GF-D8 (cell line): ENCODE results near the gene CADM1.

Source experiments
- DNase-seq: peaks from one replicate; lab custom pipeline; 2025; lab: John Stamatoyannopoulos, UW

CADM1 gene

DNA sequence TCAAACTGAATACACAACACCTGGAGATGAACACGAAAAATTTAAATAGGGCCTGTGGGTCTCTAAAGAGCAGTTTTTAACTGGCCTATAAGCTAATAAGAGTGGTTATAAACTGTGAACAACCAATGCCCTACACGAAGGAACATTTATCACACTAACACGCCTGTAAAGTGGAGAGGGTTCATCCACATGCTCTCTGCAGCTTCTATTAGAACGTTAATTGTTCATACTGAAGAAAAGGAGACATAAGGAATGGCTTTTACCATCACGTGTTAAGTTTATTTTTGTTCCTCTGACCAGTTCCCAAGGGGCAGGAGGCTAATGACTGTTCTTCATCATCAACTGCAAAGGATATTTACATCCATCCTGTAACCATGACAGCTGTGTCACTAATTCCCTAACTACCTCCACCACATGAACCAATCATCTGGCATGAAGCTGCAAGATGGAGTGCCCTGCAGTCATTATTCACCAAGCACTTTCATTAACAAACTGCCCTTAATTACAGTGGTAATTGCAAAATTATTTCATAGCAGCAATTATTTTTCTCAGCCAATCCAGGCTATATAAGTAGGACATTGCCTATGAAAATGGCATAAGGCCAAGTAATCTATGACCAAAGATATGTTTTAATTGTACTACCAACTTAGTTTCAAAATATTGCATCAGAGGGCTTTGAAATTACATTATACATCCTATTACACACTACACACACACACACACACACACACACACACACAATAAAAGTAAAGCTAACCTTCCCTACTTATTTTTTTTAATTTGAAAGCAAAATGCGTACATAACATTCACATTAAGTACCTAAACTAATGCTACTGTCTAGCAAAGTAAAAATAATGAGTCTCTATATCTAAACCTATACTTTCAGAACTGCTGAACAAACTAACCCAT is 186.7 kb downstream of the CADM1 start:
- no peak for DNase-seq

DNA sequence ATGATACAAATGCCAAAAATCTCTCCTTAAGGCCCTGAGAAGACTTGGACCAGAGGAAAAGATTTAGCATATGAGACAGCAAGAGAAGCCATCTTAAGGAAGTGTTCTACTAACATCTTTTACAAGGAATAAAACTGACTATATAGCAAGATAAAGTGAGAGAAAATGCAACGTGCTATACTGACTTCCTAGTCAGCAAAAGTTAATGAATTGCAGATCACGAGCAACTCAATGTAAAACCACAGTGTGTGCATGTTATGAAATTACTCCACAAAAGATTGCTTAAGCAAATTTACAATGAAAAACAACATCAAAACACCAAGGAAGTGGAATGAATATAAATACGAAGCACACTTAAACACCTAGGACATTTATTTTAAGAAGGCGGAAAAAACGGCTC is 187.5 kb downstream of the CADM1 start:
- no peak for DNase-seq

DNA sequence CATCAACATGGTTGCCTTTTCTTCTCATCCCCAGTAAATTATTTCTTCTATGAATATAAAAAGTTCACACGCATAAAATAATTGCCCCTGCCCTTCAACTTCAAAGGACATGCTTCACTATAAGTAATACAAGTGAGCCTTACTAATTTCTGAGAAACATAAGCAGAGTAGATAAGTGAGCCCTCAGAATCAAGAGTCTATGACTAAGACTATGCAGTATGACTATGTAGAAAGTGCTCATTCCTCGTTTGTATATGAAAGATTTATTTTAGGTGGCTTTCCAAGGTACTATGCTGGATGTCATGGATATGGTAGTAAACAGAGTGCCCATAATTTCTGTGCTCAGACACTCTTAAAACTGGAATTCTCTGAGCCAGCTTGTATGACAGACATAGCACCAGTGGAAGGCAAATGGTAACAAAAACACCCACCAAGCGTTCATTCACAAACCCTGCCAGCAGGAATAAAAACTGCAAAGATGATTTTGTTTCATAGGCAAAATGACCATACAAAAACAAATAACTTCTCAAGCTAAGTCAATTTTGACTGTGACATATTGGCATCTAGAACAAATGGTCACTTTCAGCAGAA is 189.8 kb downstream of the CADM1 start:
- no peak for DNase-seq

DNA sequence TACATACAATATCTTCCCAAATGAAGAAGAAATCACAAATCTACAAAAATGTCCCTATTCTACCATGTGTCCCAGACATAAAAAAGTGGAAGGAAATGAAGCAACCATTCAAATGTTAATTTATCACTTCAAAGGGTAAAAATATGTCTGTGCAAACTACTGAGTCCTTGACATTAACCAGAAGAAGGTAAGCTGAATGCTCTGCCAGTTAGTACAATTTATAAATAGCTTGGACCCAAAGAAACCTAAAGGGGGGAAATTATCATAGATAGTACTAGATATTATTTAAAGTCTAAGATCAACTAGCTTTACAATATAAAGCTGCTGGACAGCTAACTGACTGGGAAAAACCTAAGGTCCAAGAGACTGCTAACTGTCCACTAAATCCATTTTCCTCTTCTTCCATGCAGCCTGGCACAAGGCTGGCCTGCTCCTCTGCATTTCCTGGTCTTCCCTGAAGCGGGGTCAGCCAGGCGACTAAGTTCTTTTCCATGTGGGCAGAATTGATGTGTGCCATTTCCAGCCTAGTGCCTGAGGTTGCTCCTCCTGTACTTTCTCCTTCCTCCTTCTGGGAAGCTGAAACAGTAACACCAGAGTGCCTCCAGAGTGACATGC is 190.9 kb downstream of the CADM1 start:
- DNase-seq: no peak

DNA sequence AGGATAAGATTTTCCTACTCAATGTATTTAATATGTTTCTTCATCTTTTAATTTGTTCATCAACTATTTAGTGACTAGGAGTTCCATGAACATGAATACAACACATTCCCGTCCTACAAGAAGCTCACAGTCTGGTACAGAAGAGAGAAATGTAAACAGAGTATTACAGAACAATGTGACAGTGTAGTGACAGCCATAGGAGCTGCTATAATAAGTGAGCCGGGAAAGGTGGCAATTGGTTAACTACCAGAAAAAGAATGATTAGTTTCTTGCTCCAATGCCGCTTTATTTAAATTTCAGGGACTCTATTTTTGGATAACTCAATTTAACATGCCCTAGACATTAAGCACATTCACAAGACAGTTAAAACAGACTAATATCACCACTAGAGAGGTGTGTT is 192.3 kb downstream of the CADM1 start:
- no peak for DNase-seq

DNA sequence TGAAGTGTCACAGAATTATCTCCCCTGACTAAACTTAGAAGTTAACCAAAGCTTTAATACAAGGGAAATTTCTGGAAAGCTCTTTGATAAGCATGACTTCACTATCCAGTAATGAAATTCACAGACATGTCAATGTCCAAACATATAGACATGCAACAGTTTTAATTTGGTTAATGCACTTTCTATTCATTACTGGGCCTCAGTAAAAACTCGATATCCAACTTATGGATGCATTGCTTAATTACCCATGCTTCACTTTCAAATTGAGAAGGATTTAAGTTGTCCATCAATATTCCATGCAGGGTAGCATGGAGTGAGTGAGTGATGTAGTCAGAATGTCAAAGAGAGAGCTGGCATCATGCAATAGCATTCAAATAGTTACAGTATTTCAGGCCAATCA is 197.5 kb downstream of the CADM1 start:
- DNase-seq: no peak

DNA sequence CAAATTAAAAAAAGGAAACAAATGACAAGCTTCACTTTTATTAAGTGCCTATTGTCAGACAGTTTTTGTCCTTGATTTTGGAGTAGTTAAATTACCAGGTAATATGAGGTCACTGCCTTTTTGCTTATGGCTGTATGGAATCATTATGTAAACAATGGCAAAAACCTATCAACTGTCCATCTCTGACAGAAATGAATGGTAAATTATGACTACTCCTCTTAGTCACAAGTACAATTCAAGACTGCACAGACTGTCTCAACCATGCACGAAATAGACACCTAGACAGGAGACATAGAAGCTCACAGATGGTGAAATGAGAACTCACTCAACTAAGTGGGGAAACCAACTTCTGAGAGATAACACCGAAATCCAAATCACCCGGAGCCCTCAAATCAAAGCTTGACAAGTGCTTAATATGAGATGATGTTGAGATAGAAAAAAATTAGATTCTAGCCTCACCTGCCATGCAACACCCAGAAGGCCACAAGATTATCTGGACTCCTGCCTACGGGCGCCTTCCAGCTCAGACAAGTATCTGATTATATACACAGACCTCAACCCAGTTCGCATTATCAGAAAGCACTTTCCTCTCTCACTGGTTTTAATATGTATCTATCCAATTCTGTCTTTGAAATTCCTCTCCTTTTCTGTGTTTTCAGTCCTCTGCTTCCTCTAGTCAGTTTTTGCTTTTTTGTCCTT is 199.3 kb downstream of the CADM1 start:
- DNase-seq: no peak

DNA sequence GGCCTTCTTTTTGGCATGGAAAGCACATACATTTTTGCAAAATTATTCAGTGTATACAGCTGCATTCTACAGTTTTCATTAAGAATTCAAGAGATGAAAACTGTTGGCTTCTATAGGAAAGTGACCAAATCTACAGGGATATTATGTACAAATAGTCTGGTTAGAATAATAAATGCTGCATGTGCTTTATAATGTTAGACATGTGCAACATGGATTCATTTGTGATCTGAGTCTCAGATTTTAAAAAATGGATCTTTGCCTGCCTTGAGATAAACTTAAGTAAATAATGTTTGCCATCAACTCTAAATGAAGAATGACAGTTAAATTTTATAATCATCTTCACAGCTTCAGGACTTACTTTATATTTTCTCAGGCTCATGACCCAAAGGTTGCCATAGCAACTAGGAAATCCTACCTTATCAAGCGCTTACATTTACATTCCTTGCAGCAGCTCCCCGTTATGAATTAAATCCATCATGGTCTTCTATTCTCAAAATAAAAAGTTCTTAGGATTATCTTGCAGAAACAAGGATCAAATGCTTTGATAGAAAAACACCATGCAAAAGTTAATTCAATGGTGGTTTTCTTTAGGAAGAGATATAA is 200.2 kb downstream of the CADM1 start:
- DNase-seq: no peak

DNA sequence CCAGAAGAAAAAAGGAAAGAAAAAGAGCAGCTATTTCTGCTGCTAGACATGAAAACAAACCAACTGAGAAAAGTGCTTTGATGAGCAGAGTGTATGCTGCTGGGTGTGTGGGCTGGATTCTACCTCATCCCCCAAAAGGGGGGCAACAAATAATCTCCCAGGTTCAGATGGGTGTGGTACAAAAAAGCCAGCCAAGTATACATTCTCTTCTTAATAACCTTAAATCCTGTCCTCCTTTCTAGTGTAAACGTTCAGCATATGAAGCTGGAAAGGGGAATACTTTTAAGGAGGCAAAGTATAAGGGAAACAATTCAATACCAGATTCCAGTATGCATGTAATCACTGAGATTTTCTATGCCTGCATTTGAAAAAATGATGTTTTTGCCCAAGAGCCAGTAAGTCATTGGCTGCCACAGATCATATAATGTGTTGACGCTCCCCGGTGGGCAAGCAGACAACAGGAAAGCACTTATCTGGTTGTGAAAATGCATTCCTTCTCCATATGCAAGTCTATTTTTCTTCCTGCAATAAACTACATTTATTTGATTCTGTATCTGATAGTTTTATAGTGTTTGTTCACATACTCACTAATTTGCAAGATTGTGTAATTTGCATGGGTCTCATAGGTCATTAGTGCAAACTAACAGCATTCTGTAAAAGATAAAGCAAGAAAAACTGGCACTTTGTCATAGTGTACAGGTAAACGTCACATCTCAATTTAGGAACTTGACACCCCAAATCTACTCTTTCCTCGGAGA is 201.1 kb downstream of the CADM1 start:
- no peak for DNase-seq

DNA sequence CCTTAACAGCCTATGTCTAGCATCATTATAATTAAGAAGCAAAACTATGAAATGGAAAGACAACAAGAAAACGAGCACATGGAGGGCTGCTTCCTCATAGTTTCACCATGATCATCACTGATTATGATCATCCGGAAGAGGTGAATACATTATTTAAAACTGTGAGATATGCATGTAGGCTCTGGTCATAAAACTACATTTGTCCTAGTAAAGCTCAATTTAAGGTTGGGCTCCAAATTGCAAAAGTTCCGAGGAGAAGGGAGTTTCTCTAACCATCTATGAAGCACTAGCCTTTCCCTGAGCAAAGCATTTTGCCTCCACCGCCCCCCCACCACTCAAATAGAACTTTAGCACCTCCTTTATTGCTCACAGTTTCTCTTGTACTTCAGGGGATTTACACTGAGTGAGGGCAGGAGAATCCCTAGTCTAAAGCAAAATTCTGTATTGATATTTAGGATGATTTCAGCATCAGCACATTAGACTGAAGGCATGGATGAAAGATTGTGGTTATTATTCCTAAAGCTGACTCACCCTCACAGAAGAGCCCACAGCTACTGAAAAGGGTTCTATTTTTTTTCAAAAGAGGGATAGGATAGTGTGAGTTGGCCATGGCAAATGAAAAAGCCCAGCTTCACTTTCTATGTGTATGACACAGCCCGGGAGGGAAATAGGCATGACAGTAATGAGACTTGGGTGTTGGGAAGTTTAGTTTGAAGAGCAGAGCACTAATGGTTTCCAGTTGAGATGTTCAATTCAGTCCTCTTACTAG is 203.4 kb downstream of the CADM1 start:
- DNase-seq: no peak

DNA sequence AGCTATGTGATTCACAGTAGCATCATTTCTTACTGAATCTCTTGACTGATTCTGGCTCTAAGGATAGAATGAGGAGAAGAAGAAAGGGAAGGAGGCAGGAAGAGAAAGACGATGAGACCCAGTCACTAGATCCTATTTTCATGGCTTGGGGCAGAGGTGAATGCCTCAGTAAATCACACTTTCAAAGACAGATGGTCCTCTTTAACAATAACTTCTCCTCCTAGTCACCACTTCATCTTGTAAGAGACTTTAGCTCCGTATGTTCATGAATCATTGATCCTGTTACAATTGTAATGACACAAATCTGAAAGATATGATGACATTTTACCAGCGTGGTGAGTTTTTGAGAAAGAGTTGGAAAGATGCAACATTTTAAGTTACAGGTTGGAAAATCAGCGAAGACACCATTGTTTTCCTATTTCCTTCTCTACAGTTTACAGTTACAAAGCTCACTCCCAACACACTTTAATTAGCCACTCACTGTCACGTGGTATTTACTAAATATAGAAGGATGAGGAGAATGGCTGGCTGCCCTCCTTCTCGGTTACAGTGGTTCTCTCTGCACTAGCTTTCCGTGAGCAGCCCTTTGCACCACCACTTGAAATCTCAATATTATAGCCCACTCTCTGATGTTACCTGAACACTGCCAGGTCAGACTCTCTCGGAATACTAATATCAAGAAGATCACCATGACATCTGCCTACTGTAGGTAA is 205.8 kb downstream of the CADM1 start:
- DNase-seq: no peak

DNA sequence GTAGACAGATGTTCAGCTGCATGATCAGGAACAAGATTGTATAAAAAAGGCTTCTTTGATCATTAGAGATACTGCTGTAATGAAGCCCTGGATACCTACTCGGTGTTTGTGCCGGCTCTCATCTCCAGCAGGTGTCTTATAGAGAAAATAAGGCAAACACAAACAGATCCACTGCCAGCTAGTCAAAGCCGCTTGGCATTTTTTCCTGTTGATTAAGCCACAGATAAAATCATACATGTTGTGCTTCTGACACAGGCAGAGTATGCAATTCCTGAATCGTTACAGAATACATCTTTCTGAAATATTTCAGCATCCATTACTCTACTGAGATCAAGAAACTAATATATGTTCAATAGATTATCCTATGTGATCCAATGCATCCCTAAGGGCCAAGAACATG is 206.9 kb downstream of the CADM1 start:
- DNase-seq: no peak

DNA sequence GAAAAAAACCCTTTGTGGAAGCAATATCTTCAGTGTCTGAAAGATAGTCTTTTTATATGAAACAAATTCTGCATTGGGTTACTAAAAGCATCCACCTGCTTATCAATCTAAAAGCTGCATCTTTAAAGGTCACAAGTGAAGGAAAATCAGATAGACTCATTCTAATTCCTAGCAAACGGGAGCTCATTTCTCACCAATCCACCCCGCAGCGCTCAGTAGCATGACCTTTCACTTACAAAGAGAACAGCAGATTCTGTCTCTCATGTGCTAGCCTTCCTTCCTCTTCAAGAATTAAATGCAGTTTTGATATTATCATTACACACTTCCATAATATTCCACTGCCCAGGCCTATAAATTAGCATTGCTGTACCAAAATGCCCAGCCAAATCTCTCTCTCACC is 212.9 kb downstream of the CADM1 start:
- no peak for DNase-seq

DNA sequence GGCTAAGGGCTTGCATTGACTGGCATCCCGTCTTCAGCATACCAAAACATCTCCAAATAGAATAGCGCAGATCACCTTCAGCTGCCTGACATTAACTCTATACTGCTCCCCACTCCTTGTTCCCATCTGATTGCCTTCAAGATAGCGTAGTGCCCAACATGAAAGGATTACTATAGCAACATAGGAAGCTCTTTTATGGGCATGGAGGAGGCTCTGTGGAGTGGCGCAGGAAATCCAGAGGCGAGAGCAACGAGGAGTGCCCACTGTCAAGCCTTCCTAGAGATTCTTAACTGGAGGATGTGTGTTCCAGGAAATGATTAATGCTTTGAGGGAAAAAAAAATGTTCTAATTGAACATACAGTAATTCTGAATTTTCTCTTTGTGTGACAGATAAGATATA is 213.3 kb downstream of the CADM1 start:
- no peak for DNase-seq

DNA sequence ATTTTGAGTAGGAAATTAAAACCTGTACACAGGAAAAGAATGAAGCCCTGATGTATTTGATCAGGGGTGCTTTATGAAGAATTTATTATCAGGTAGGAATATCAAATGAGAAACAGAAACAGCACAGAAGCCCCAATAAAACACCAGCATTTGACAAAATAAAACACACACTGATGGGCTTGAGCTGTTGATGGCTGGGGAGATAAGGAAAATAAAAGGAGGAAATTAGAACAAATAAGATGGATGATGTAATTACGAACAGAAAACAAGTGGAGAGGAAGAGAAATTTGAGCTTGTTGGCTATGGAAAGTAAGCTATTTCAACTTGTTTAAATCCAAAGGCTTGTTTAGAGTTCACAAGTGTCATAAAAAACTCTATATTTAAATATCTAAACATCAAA is 213.7 kb downstream of the CADM1 start:
- DNase-seq: no peak

DNA sequence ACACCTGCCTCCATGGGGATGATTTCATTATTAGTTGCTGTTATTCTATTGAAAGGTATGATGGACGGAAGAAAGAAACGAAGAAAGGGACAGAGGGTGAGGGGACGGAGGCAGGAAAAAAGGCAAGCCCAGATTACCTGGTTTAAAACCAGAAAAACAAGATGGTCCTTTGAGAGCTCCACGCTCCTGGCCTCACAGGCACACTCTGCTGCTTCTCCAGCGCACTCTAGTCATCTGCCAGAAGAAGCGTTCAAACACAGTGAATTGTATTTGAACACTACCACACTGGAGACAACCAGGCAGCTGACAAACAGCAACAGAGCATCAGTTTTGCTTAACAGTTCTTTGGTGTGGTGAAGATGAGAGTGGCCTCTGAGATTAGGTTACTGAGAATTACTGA is 216.9 kb downstream of the CADM1 start:
- DNase-seq: no peak

DNA sequence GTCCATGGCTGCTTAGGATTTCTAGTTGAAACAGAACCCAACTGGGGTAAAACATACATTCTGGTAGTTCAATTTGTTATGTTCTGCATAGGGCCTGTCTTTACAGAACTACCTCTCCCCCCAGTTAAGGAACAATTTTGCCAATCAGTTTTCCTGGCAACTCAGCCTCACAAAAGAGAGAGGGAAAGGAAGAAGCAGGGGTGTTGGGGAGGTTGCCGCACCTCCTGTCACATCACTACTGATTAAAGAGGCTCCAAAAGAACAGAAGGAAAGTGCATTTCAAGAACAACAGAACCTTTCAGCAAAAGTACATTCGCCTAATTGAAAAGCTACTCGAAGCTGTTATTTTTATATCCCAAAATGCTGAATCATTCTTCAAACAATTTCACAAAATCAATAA is 217.6 kb downstream of the CADM1 start:
- DNase-seq: no peak

DNA sequence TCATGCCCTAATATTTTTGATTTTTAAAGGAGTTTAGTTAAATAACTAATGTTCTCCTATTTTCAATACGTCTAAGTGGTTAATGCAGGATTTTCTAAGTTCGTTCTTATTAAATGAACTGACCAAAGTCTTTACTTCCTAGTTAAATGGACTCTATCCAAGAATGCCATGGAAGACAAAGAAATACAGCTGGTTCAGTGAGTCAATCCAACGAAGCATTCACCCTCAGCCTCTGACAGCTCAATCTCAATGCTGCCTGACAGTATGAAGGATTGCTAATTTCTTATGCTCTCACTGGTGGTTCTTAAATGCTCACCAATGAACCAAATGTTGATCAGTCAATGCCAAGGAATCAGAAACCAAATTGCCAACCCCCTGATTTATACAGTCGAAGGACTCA is 219.4 kb downstream of the CADM1 start:
- no peak for DNase-seq

DNA sequence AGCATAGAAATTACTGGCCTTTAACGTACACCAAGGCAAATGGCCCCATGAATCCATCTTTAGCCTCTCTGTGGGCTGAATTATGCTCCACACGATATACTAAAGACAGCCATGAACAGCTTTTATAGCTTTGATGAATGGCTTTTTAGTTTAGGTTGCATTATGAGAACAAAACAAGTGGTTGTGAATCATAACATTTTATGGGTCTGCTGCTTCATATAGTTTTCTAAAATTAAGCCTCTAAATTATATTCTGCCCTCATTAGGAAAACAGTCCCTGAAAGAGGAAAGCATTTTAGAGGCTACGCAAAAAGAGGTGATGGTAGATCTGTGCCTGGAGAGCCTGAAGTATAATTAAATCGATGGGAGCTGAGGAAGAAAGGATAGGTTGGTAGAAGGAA is 221.3 kb downstream of the CADM1 start:
- no peak for DNase-seq

DNA sequence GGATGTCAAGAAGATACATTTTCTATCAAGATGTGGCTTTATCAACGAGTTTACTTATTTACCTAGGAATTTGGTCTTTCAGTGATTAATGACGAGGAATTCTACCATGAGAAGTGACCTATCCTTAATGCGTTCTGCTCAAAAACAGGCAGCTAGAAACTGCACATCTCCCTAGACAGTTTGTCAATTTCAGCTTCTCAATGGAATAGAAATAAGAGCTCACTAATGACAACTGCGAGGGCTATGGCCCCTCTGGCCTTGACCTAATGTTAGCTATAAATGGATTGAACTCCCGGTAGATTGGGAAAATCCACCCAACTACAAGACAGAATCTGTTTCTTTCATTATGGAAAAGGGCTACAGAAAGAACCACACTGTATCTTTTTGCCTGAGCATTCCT is 223.4 kb downstream of the CADM1 start:
- DNase-seq: no peak
